Activated CD8-positive, alpha-beta memory T cell treated with anti-CD3 and anti-CD28 coated beads for 36 hours (primary cell): ENCODE measurements around the gene ZFP36L2. TPM values are rescaled to one million over a fixed set of nuclear protein-coding genes. Genes with fewer than 3 reads are reported as not detected.

Experiments used
- CTCF ChIA-PET: fragments of 350-600 bp; sonication (Branson Sonifier 250); formaldehyde crosslinking; loops from one replicate; lab custom pipeline; 2021; ENCODE audit warnings: antibody characterized with exemption; lab: Charles Lee
- POLR2A ChIA-PET: fragments of 350-600 bp; sonication (Branson Sonifier 250); formaldehyde crosslinking; loops from one replicate; lab custom pipeline; 2021; ENCODE audit warnings: antibody characterized with exemption; lab: Charles Lee
- total RNA-seq, 2 experiments: library from RNA; stranded (reverse); gene quantifications; one replicate each; pipeline ENCODE4 v1.2.3, GENCODE V29; 2021

The ZFP36L2 gene
- total RNA-seq, 2 experiments from 2014 or later = 98.6 to 101 TPM

- ChIA-PET POLR2A (no interaction called here), CTCF (no interaction called here)
Observed at GRCh38 chr2:43251171-43251731, 24.8 kb upstream of the ZFP36L2 start.

- ChIA-PET CTCF (no interaction called here), POLR2A (no interaction called here)
Observed at GRCh38 chr2:43250015-43250414, 23.6 kb upstream of the ZFP36L2 start.

- POLR2A ChIA-PET = no interaction called here
Observed at GRCh38 chr2:43248621-43249020, 22.2 kb upstream of the ZFP36L2 start.

GRCh38 chr2:43246641-43247040 lies 20.2 kb upstream of the ZFP36L2 start:
- POLR2A ChIA-PET = no interaction called here
- CTCF ChIA-PET = no interaction called here

More at GRCh38 chr2:43248621-43249020, 22.2 kb upstream of the ZFP36L2 start:
- CTCF ChIA-PET = no interaction called here

GRCh38 chr2:43241558-43241957 lies 15.2 kb upstream of the ZFP36L2 start:
- POLR2A ChIA-PET = no interaction called here
- CTCF ChIA-PET = interaction anchor here (0.5 kb wide), 1 partner anchor 107 kb away, joined by 3 read pairs; no protein-coding TSS in a partner anchor

- CTCF ChIA-PET = interaction anchor here (0.5 to 1.2 kb wide), 4 partner anchors 106 to 167 kb away, joined by 3 to 4 read pairs (median 4); no protein-coding TSS in a partner anchor
- POLR2A ChIA-PET = no interaction called here
Observed at GRCh38 chr2:43240766-43241150, 14.4 kb upstream of the ZFP36L2 start.

GRCh38 chr2:43239981-43240765 lies 13.8 kb upstream of the ZFP36L2 start:
- POLR2A ChIA-PET = no interaction called here
- CTCF ChIA-PET = interaction anchor here (0.5 to 1.3 kb wide), 5 partner anchors 11 to 230 kb away, joined by 3 to 4 read pairs (median 4); no protein-coding TSS in a partner anchor

- CTCF ChIA-PET = interaction anchor here (0.9 to 1.3 kb wide), 2 partner anchors 10 to 112 kb away, joined by 3 to 4 read pairs; no protein-coding TSS in a partner anchor
- POLR2A ChIA-PET = no interaction called here
Observed at GRCh38 chr2:43238813-43239212, 12.4 kb upstream of the ZFP36L2 start.

- CTCF ChIA-PET = interaction anchor here (0.9 kb wide), 1 partner anchor 111 kb away, joined by 3 read pairs; no protein-coding TSS in a partner anchor
- POLR2A ChIA-PET = no interaction called here
Observed at GRCh38 chr2:43238176-43238575, 11.8 kb upstream of the ZFP36L2 start.

GRCh38 chr2:43233218-43234212 lies 7.1 kb upstream of the ZFP36L2 start:
- CTCF ChIA-PET = no interaction called here
- POLR2A ChIA-PET = no interaction called here

- ChIA-PET POLR2A (no interaction called here), CTCF (no interaction called here)
Observed at GRCh38 chr2:43230951-43231827, 4.8 kb upstream of the ZFP36L2 start.

GRCh38 chr2:43230351-43230885 lies 4.0 kb upstream of the ZFP36L2 start:
- CTCF ChIA-PET = interaction anchor here (1.4 to 15.1 kb wide), 5 partner anchors 81 to 283 kb away, joined by 3 to 367 read pairs (median 7); no protein-coding TSS in a partner anchor
- POLR2A ChIA-PET = interaction anchor here (4.5 kb wide), 1 partner anchor 99 kb away, joined by 108 read pairs; no protein-coding TSS in a partner anchor

GRCh38 chr2:43228756-43229659 lies 2.6 kb upstream of the ZFP36L2 start:
- POLR2A ChIA-PET = interaction anchor here (0.6 to 7.1 kb wide), 7 partner anchors 56 to 207 kb away, joined by 3 to 108 read pairs (median 4); no protein-coding TSS in a partner anchor
- CTCF ChIA-PET = interaction anchor here (0.6 to 15.1 kb wide), 35 partner anchors 10 to 517 kb away, joined by 3 to 367 read pairs (median 3); no protein-coding TSS in a partner anchor

- POLR2A ChIA-PET = interaction anchor here (1.5 to 7.1 kb wide), 4 partner anchors 56 to 159 kb away, joined by 3 to 108 read pairs (median 28); no protein-coding TSS in a partner anchor
- CTCF ChIA-PET = interaction anchor here (1.1 to 15.1 kb wide), 15 partner anchors 11 to 397 kb away, joined by 3 to 367 read pairs (median 4); no protein-coding TSS in a partner anchor
Observed at GRCh38 chr2:43228321-43228751, 1.9 kb upstream of the ZFP36L2 start.

GRCh38 chr2:43227830-43228281 lies 1.4 kb upstream of the ZFP36L2 start:
- ChIA-PET CTCF (interaction anchor here (0.7 to 15.1 kb wide), 6 partner anchors 58 to 204 kb away, joined by 3 to 367 read pairs (median 5); no protein-coding TSS in a partner anchor), POLR2A (interaction anchor here (0.6 to 7.1 kb wide), 7 partner anchors 10 to 159 kb away, joined by 3 to 108 read pairs (median 7); no protein-coding TSS in a partner anchor)
